ENCODE results near the gene MIAT. TPM values are rescaled to one million over a fixed set of nuclear protein-coding genes. Genes with fewer than 3 reads are reported as not detected.

Gene MIAT
- total and polyA plus RNA-seq, 2 experiments from 2014 or later, result 0.51 to 1.00 TPM

- H2AFZ ChIP-seq, result no peak overlapping the region
- H3K4me3 ChIP-seq, result no peak overlapping the region
- H3K9me2 ChIP-seq (replicated peaks; ENCODE audit: insufficient read depth), result no peaks in the 10 kb centered on the region
- no peak for TF ChIP-seq EZH2 (IDR thresholded peaks at IDR 0.05; ENCODE audit: borderline replicate concordance)
- TF ChIP-seq CTCF (IDR thresholded peaks at IDR 0.05; ENCODE audit: poor library complexity), result no peak
- TF ChIP-seq EZH2phosphoT487 (IDR thresholded peaks at IDR 0.05; ENCODE audit: low read depth, severe bottlenecking, unreplicated experiment), result no peak
- DNase-seq (ENCODE audit: low spot score), result peak; percentile 32
- 50% methylated on average over 11 of the region's 11 CpGs for WGBS (ENCODE audit: low lambda C conversion rate, missing lambda C conversion rate)
- H3K4me1 ChIP-seq (ENCODE audit: insufficient read depth), result peaks cover 5% of the 10 kb centered on the region
- no peaks in the 10 kb centered on the region for H3K9me3 ChIP-seq (ENCODE audit: low read depth)
- H3K4me2 ChIP-seq, result no peak overlapping the region
- H3K79me2 ChIP-seq, result peaks cover 5% of the 10 kb centered on the region
- no peaks in the 10 kb centered on the region for H3K27me3 ChIP-seq
- H3K36me3 ChIP-seq (replicated peaks; ENCODE audit: insufficient read depth, low read depth), result no peaks in the 10 kb centered on the region
- no peaks in the 10 kb centered on the region for H4K20me1 ChIP-seq (ENCODE audit: insufficient read depth, poor library complexity, severe bottlenecking)
- no peak overlapping the region for H3K27ac ChIP-seq
Observed at GRCh38 chr22:26681395-26681821, 24.0 kb downstream of the MIAT start.

GRCh38 chr22:26684168-26684567, 26.8 kb downstream of the MIAT start:
- H3K4me2 ChIP-seq, result no peak overlapping the region
- H3K27ac ChIP-seq, result no peak overlapping the region
- H2AFZ ChIP-seq, result no peak overlapping the region
- WGBS (ENCODE audit: low lambda C conversion rate, missing lambda C conversion rate), result 81% methylated on average over 2 of the region's 2 CpGs
- H3K4me1 ChIP-seq (ENCODE audit: insufficient read depth), result peaks cover 5% of the 10 kb centered on the region
- H3K36me3 ChIP-seq (replicated peaks; ENCODE audit: insufficient read depth, low read depth), result no peaks in the 10 kb centered on the region
- no peak for TF ChIP-seq EZH2phosphoT487 (IDR thresholded peaks at IDR 0.05; ENCODE audit: low read depth, severe bottlenecking, unreplicated experiment)
- no peak for TF ChIP-seq EZH2 (IDR thresholded peaks at IDR 0.05; ENCODE audit: borderline replicate concordance)
- no peak for TF ChIP-seq CTCF (IDR thresholded peaks at IDR 0.05; ENCODE audit: poor library complexity)
- no peaks in the 10 kb centered on the region for H3K9me3 ChIP-seq (ENCODE audit: low read depth)
- H3K4me3 ChIP-seq, result no peak overlapping the region
- H4K20me1 ChIP-seq (ENCODE audit: insufficient read depth, poor library complexity, severe bottlenecking), result no peaks in the 10 kb centered on the region
- H3K27me3 ChIP-seq, result no peaks in the 10 kb centered on the region
- no peak for DNase-seq (ENCODE audit: low spot score)
- peaks cover 3% of the 10 kb centered on the region for H3K79me2 ChIP-seq
- H3K9me2 ChIP-seq (replicated peaks; ENCODE audit: insufficient read depth), result no peaks in the 10 kb centered on the region

GRCh38 chr22:26685601-26686000, 28.2 kb downstream of the MIAT start:
- H3K4me3 ChIP-seq, result no peak overlapping the region
- H3K4me1 ChIP-seq (ENCODE audit: insufficient read depth), result peaks cover 5% of the 10 kb centered on the region
- no peaks in the 10 kb centered on the region for H3K36me3 ChIP-seq (replicated peaks; ENCODE audit: insufficient read depth, low read depth)
- WGBS (ENCODE audit: low lambda C conversion rate, missing lambda C conversion rate), result 91% methylated on average over 6 of the region's 6 CpGs
- TF ChIP-seq CTCF (IDR thresholded peaks at IDR 0.05; ENCODE audit: poor library complexity), result no peak
- no peak for TF ChIP-seq EZH2phosphoT487 (IDR thresholded peaks at IDR 0.05; ENCODE audit: low read depth, severe bottlenecking, unreplicated experiment)
- no peak for TF ChIP-seq EZH2 (IDR thresholded peaks at IDR 0.05; ENCODE audit: borderline replicate concordance)
- no peaks in the 10 kb centered on the region for H3K9me3 ChIP-seq (ENCODE audit: low read depth)
- no peak overlapping the region for H2AFZ ChIP-seq
- H4K20me1 ChIP-seq (ENCODE audit: insufficient read depth, poor library complexity, severe bottlenecking), result no peaks in the 10 kb centered on the region
- no peak for DNase-seq (ENCODE audit: low spot score)
- no peaks in the 10 kb centered on the region for H3K79me2 ChIP-seq
- H3K4me2 ChIP-seq, result no peak overlapping the region
- no peaks in the 10 kb centered on the region for H3K27me3 ChIP-seq
- H3K9me2 ChIP-seq (replicated peaks; ENCODE audit: insufficient read depth), result no peaks in the 10 kb centered on the region
- H3K27ac ChIP-seq, result no peak overlapping the region

- no peaks in the 10 kb centered on the region for H3K9me2 ChIP-seq (replicated peaks; ENCODE audit: insufficient read depth)
- no peaks in the 10 kb centered on the region for H3K36me3 ChIP-seq (replicated peaks; ENCODE audit: insufficient read depth, low read depth)
- H3K27me3 ChIP-seq, result no peaks in the 10 kb centered on the region
- no peaks in the 10 kb centered on the region for H3K4me1 ChIP-seq (ENCODE audit: insufficient read depth)
- H3K79me2 ChIP-seq, result no peaks in the 10 kb centered on the region
- no peak for DNase-seq (ENCODE audit: low spot score)
- no peaks in the 10 kb centered on the region for H4K20me1 ChIP-seq (ENCODE audit: insufficient read depth, poor library complexity, severe bottlenecking)
- no peak overlapping the region for H2AFZ ChIP-seq
- TF ChIP-seq EZH2 (IDR thresholded peaks at IDR 0.05; ENCODE audit: borderline replicate concordance), result no peak
- no peak for TF ChIP-seq CTCF (IDR thresholded peaks at IDR 0.05; ENCODE audit: poor library complexity)
- no peak for TF ChIP-seq EZH2phosphoT487 (IDR thresholded peaks at IDR 0.05; ENCODE audit: low read depth, severe bottlenecking, unreplicated experiment)
- no peaks in the 10 kb centered on the region for H3K9me3 ChIP-seq (ENCODE audit: low read depth)
- no peak overlapping the region for H3K27ac ChIP-seq
- no peak overlapping the region for H3K4me2 ChIP-seq
- no peak overlapping the region for H3K4me3 ChIP-seq
Observed at GRCh38 chr22:26687439-26687838, 30.1 kb downstream of the MIAT start.
